ENCODE results near the gene SUSD3.

The SUSD3 gene

GRCh38 chr9:93020771-93021670 lies 37.5 kb upstream of the SUSD3 start:
- H3K9me3 ChIP-seq (ENCODE audit: severe bottlenecking) = no peaks in the 10 kb centered on the region
- H3K27ac ChIP-seq = no peak overlapping the region
- no peak for DNase-seq
- no peaks in the 10 kb centered on the region for H3K27me3 ChIP-seq (ENCODE audit: insufficient read depth, low read depth, severe bottlenecking)
- H3K4me3 ChIP-seq (ENCODE audit: low read depth, low read length) = no peak overlapping the region
- no peaks in the 10 kb centered on the region for H3K36me3 ChIP-seq
- TF ChIP-seq CTCF (IDR thresholded peaks at IDR 0.05; ENCODE audit: low read depth, low read length) = no peak

DNA sequence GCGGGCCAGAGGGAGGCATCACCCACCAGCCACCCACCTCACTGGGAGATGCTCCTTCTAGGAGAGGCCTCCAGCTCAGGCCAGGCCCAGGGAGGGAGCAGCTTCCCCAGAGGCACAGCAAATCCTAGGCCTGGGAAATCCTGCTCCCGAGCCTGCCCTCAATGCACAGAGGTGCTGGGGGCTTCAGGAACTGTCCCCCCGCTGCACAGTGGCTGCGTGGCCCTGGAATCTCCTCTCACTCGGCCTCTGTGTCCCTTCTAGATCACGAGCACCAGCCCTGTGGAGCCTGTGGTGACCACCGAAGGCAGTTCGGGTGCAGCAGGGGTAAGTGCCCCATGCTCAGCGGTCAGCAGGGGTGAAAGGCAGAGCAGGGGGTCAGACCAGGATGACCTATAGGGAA lies 36.4 kb upstream of the SUSD3 start:
- H3K9me3 ChIP-seq (ENCODE audit: severe bottlenecking) = no peaks in the 10 kb centered on the region
- H3K27me3 ChIP-seq (ENCODE audit: insufficient read depth, low read depth, severe bottlenecking) = no peaks in the 10 kb centered on the region
- no peak for TF ChIP-seq CTCF (IDR thresholded peaks at IDR 0.05; ENCODE audit: low read depth, low read length)
- H3K36me3 ChIP-seq = no peaks in the 10 kb centered on the region
- DNase-seq = no peak
- H3K4me3 ChIP-seq (ENCODE audit: low read depth, low read length) = no peak overlapping the region
- no peak overlapping the region for H3K27ac ChIP-seq

DNA sequence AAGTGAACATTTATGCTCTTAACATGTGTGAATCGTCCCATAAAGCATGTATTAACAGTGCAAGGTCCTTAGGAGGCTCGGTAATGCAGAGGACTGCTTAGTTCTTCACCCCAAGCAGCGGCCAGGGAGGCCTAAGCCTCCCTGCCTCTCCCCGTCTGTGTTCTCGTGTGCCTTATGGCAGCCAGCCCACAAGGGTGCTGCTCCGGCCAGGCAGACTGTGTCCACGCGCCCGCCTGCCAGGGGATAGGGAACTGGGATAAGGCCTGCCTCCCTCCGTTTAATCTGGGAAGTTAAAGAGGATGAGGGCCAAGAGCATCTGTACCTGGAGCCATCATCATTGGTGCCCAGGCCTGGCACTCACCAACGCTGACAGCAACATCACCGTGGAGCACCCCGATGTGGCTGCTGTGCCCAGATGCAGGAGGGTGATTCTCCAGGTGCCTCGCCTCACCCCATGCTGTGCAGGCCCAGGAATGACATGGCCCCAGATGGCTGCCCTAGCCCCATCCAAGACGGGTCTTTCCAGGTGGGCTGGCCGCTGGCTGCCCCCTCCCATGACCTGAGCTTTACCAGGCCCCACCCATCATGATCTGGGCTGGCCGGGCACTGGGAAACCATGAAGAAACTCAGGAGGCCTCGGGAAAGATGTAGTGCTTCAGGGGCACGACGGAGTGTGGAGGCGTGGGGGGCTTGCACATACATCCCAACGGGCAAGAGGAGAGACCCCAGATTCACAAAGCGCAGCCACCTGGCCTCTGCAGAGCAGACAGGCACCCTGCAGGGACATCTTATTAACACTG lies 35.6 kb upstream of the SUSD3 start:
- Histone ChIP-seq H3K36me3 (no peaks in the 10 kb centered on the region), H3K4me3 (ENCODE audit: low read depth, low read length) (no peak overlapping the region), H3K27me3 (ENCODE audit: insufficient read depth, low read depth, severe bottlenecking) (no peaks in the 10 kb centered on the region), H3K9me3 (ENCODE audit: severe bottlenecking) (no peaks in the 10 kb centered on the region), H3K27ac (no peak overlapping the region)
- no peak for DNase-seq
- no peak for TF ChIP-seq CTCF (IDR thresholded peaks at IDR 0.05; ENCODE audit: low read depth, low read length)

GRCh38 chr9:93023521-93023815 lies 35.0 kb upstream of the SUSD3 start:
- no peak for TF ChIP-seq CTCF (IDR thresholded peaks at IDR 0.05; ENCODE audit: low read depth, low read length)
- Histone ChIP-seq H3K27ac (no peak overlapping the region), H3K36me3 (no peaks in the 10 kb centered on the region), H3K27me3 (ENCODE audit: insufficient read depth, low read depth, severe bottlenecking) (no peaks in the 10 kb centered on the region), H3K4me3 (ENCODE audit: low read depth, low read length) (no peak overlapping the region), H3K9me3 (ENCODE audit: severe bottlenecking) (no peaks in the 10 kb centered on the region)
- no peak for DNase-seq

DNA sequence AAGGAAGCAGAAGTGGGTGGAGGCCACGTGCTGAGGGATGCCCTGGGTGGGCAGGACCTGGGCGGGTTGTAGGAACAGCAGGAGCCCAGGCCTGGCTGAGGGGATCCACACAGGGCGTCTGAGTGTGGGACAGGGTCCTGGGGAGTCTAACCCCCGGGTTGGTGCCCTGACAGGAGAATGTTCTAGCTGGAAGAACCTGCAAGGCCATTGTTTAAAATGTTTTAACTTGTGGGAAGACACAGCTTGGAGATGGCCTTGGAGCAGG lies 33.9 kb upstream of the SUSD3 start:
- DNase-seq = no peak
- Histone ChIP-seq H3K27me3 (ENCODE audit: insufficient read depth, low read depth, severe bottlenecking) (no peaks in the 10 kb centered on the region), H3K27ac (no peak overlapping the region), H3K36me3 (no peaks in the 10 kb centered on the region), H3K4me3 (ENCODE audit: low read depth, low read length) (no peak overlapping the region), H3K9me3 (ENCODE audit: severe bottlenecking) (no peaks in the 10 kb centered on the region)
- TF ChIP-seq CTCF (IDR thresholded peaks at IDR 0.05; ENCODE audit: low read depth, low read length) = no peak

Data from WERI-Rb-1 (cell line).